Measurements from ENCODE around the gene BRCA2.

BRCA2 gene

DNA sequence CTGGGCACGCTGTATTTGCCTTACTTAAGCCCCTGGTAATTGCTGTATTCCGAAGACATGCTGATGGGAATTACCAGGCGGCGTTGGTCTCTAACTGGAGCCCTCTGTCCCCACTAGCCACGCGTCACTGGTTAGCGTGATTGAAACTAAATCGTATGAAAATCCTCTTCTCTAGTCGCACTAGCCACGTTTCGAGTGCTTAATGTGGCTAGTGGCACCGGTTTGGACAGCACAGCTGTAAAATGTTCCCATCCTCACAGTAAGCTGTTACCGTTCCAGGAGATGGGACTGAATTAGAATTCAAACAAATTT lies 676 bp downstream of the BRCA2 start:
- CTCF ChIA-PET: interaction anchor here (0.6 to 2.4 kb wide), 6 partner anchors 11 to 406 kb away, joined by 3 to 10 read pairs (median 3); no protein-coding TSS in a partner anchor
- TF ChIP-seq, protein P1, sequence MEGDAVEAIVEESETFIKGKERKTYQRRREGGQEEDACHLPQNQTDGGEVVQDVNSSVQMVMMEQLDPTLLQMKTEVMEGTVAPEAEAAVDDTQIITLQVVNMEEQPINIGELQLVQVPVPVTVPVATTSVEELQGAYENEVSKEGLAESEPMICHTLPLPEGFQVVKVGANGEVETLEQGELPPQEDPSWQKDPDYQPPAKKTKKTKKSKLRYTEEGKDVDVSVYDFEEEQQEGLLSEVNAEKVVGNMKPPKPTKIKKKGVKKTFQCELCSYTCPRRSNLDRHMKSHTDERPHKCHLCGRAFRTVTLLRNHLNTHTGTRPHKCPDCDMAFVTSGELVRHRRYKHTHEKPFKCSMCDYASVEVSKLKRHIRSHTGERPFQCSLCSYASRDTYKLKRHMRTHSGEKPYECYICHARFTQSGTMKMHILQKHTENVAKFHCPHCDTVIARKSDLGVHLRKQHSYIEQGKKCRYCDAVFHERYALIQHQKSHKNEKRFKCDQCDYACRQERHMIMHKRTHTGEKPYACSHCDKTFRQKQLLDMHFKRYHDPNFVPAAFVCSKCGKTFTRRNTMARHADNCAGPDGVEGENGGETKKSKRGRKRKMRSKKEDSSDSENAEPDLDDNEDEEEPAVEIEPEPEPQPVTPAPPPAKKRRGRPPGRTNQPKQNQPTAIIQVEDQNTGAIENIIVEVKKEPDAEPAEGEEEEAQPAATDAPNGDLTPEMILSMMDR (IDR thresholded peaks at IDR 0.05; ENCODE audit: insufficient read depth, low read length, missing control alignments): no peak
- POLR2A ChIA-PET: no interaction called here
- peak overlapping the region; percentile 92 for H3K4me3 ChIP-seq (ENCODE audit: low read depth, low read length)
- DNase-seq (ENCODE audit: low read depth, low spot score): no peak

DNA sequence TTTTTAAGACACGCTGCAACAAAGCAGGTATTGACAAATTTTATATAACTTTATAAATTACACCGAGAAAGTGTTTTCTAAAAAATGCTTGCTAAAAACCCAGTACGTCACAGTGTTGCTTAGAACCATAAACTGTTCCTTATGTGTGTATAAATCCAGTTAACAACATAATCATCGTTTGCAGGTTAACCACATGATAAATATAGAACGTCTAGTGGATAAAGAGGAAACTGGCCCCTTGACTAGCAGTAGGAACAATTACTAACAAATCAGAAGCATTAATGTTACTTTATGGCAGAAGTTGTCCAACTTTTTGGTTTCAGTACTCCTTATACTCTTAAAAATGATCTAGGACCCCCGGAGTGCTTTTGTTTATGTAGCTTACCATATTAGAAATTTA lies 1.2 kb downstream of the BRCA2 start:
- H3K4me3 ChIP-seq (ENCODE audit: low read depth, low read length): peak overlapping the region; percentile 92
- ChIA-PET POLR2A (no interaction called here), CTCF (interaction anchor here (0.6 to 1.3 kb wide), 2 partner anchors 233 to 297 kb away, joined by 3 to 4 read pairs; no protein-coding TSS in a partner anchor)
- TF ChIP-seq, protein P1 (IDR thresholded peaks at IDR 0.05; ENCODE audit: insufficient read depth, low read length, missing control alignments): no peak
- DNase-seq (ENCODE audit: low read depth, low spot score): no peak

DNA sequence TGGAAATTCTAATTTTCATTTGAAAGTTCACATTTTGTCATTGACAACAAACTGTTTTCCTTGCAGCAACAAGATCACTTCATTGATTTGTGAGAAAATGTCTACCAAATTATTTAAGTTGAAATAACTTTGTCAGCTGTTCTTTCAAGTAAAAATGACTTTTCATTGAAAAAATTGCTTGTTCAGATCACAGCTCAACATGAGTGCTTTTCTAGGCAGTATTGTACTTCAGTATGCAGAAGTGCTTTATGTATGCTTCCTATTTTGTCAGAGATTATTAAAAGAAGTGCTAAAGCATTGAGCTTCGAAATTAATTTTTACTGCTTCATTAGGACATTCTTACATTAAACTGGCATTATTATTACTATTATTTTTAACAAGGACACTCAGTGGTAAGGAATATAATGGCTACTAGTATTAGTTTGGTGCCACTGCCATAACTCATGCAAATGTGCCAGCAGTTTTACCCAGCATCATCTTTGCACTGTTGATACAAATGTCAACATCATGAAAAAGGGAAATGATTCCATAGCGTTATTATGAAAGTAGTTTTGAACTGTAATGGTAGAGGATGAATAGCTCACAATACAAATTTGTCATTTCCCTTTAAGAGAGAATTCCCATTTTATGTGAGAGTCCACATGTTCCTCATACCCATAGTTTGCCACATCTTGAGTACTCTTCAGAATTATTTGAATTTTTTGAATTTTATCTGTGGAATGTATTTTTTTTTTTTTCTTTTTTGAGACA lies 2.6 kb downstream of the BRCA2 start:
- CTCF ChIA-PET: interaction anchor here (1.1 to 2.6 kb wide), 5 partner anchors 9 to 316 kb away, joined by 3 to 15 read pairs (median 4); no protein-coding TSS in a partner anchor
- TF ChIP-seq, protein P1 (IDR thresholded peaks at IDR 0.05; ENCODE audit: insufficient read depth, low read length, missing control alignments): no peak
- POLR2A ChIA-PET: no interaction called here
- no peak for DNase-seq (ENCODE audit: low read depth, low spot score)
- H3K4me3 ChIP-seq (ENCODE audit: low read depth, low read length): no peak overlapping the region

DNA sequence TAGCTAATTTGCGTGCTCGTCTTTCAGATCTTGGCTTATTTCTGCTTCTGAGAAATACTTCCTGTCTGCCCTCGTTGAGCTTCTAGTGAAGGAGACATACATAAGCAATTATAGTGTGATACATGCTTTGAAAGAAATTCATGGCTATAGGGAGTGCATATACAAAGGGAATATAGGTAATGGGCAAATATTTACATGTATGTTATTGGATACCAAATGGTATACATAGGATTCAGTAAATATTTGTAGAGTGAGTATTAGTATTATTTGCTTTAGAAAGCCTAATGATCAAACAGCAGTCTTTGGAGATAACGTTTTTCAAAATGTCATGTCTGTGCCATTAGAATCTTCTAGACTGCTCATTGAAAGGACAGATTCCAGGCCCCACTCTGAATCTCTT lies 5.2 kb downstream of the BRCA2 start:
- TF ChIP-seq, protein P1 (IDR thresholded peaks at IDR 0.05; ENCODE audit: insufficient read depth, low read length, missing control alignments): no peak
- no peak overlapping the region for H3K4me3 ChIP-seq (ENCODE audit: low read depth, low read length)
- CTCF ChIA-PET: interaction anchor here (0.9 kb wide), 1 partner anchor 411 kb away, joined by 4 read pairs; no protein-coding TSS in a partner anchor
- POLR2A ChIA-PET: interaction anchor here (0.9 kb wide), 1 partner anchor 127 kb away, joined by 3 read pairs; no protein-coding TSS in a partner anchor
- no peak for DNase-seq (ENCODE audit: low read depth, low spot score)

DNA sequence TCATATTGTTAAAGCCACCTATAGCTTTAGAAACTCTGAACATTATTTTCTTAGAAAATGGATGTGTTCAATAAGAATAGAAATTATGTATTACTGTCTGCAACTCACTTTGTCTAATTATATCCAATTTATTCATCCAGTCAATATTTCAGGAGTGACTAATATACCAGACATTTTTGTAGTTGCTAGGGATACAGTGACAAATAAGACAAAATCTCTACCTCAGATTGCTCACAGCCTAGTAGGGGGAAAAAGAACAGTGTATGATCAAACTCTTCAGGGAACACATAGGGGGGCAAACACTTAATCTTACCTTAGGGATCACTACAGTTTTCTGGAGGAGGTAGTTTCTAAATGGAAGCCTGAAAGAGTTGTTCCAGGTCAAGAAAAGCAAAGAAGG lies 8.6 kb downstream of the BRCA2 start:
- H3K4me3 ChIP-seq (ENCODE audit: low read depth, low read length): no peak overlapping the region
- ChIA-PET CTCF (interaction anchor here (0.8 to 1.9 kb wide), 4 partner anchors 9 to 414 kb away, joined by 3 to 4 read pairs (median 3); partner anchors contain the start of genes BRCA2 and ZAR1L), POLR2A (interaction anchor here (1.2 kb wide), 1 partner anchor 9 kb away, joined by 3 read pairs; the partner anchor contains the start of genes BRCA2 and ZAR1L)
- DNase-seq (ENCODE audit: low read depth, low spot score): no peak
- TF ChIP-seq, protein P1 (IDR thresholded peaks at IDR 0.05; ENCODE audit: insufficient read depth, low read length, missing control alignments): no peak

DNA sequence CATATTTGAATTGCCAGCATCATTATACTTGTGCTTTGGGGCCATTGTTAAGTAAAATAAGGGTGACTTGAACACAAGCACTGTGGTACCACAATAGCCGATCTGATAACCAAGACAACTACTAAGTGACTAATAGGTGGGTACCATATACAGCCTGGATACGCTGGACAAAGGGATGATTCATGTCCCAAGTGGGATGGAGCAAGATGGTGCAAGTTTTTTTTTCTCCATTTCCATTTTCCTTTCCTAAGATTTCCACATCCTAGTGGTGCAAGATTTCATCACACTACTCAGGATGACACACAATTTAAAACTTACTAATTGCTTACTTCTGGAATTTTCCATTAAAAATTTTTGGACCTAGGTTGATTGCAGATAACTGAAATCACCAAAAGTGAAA lies 15.1 kb downstream of the BRCA2 start:
- no peak for DNase-seq (ENCODE audit: low read depth, low spot score)
- TF ChIP-seq, protein P1 (IDR thresholded peaks at IDR 0.05; ENCODE audit: insufficient read depth, low read length, missing control alignments): no peak
- H3K4me3 ChIP-seq (ENCODE audit: low read depth, low read length): no peak overlapping the region
- ChIA-PET POLR2A (no interaction called here), CTCF (no interaction called here)

Measured in AG04449 (cell line).